HEK293 (cell line): ENCODE data around the gene CHST3.

Experiments used
- BCL6B ChIP-seq: fragments of 450-650 bp; formaldehyde crosslinking; IDR thresholded peaks from 2 replicates; pipeline ENCODE4 v1.5.1; 2017; ENCODE audit warnings: missing biosample characterization, missing genetic modification characterization
- CTCF ChIP-seq: fragments of 450-650 bp; formaldehyde crosslinking; IDR thresholded peaks from 2 replicates; pipeline ENCODE4 v1.5.1; 2016; ENCODE audit warnings: missing biosample characterization, missing genetic modification characterization
- ELK4 ChIP-seq: IDR thresholded peaks from 2 replicates; pipeline ENCODE4 v1.6.1; 2011; ENCODE audit warnings: mild to moderate bottlenecking, low read depth, low read length, borderline replicate concordance
- RBAK ChIP-seq: fragments of 450-650 bp; formaldehyde crosslinking; IDR thresholded peaks from 2 replicates; pipeline ENCODE4 v1.5.1; 2016; ENCODE audit warnings: missing biosample characterization, missing genetic modification characterization
- SCRT1 ChIP-seq: fragments of 450-650 bp; formaldehyde crosslinking; IDR thresholded peaks from 2 replicates; pipeline ENCODE4 v1.5.1; 2016; ENCODE audit warnings: missing biosample characterization, missing genetic modification characterization, borderline replicate concordance
- ZNF138 ChIP-seq: fragments of 450-650 bp; formaldehyde crosslinking; IDR thresholded peaks from 2 replicates; pipeline ENCODE4 v1.5.1; 2016; ENCODE audit warnings: missing biosample characterization, missing genetic modification characterization, borderline replicate concordance
- ZNF157 ChIP-seq: fragments of 450-650 bp; formaldehyde crosslinking; IDR thresholded peaks from 2 replicates; pipeline ENCODE4 v1.5.1; 2016; ENCODE audit warnings: missing biosample characterization, missing genetic modification characterization
- ZNF24 ChIP-seq: fragments of 450-650 bp; formaldehyde crosslinking; IDR thresholded peaks from 2 replicates; pipeline ENCODE4 v1.5.1; 2016; ENCODE audit warnings: missing biosample characterization, missing genetic modification characterization
- ZNF416 ChIP-seq: fragments of 450-650 bp; formaldehyde crosslinking; IDR thresholded peaks from 2 replicates; pipeline ENCODE4 v1.5.1; 2016; ENCODE audit warnings: missing biosample characterization, missing genetic modification characterization
- ZNF623 ChIP-seq: fragments of 450-650 bp; formaldehyde crosslinking; IDR thresholded peaks from 2 replicates; pipeline ENCODE4 v1.5.1; 2016; ENCODE audit warnings: missing biosample characterization, missing genetic modification characterization
- ZNF76 ChIP-seq: fragments of 450-650 bp; formaldehyde crosslinking; IDR thresholded peaks from 2 replicates; pipeline ENCODE4; 2016; ENCODE audit warnings: low read depth, missing biosample characterization, missing genetic modification characterization, borderline replicate concordance
- ZNF768 ChIP-seq: fragments of 450-650 bp; formaldehyde crosslinking; IDR thresholded peaks from 2 replicates; pipeline ENCODE4 v1.5.1; 2018; ENCODE audit warnings: missing biosample characterization, mild to moderate bottlenecking, missing genetic modification characterization
- TF ChIP-seq, protein P1 (sequence below): fragments of 450-650 bp; formaldehyde crosslinking; IDR thresholded peaks from 2 replicates; pipeline ENCODE4 v1.5.1; 2016; ENCODE audit warnings: missing biosample characterization, missing genetic modification characterization
- TF ChIP-seq, protein P2 (sequence below): fragments of 450-650 bp; formaldehyde crosslinking; IDR thresholded peaks from 2 replicates; pipeline ENCODE4 v1.5.1; 2016; ENCODE audit warnings: missing biosample characterization, missing genetic modification characterization, low read depth

- no peak for TF ChIP-seq ZNF24 (tag by site-specific recombination)
- TF ChIP-seq CTCF (tag by site-specific recombination) = no peak
- no peak for TF ChIP-seq ZNF76
- no peak for TF ChIP-seq ZNF138 (tag by site-specific recombination)
- TF ChIP-seq, protein P1, sequence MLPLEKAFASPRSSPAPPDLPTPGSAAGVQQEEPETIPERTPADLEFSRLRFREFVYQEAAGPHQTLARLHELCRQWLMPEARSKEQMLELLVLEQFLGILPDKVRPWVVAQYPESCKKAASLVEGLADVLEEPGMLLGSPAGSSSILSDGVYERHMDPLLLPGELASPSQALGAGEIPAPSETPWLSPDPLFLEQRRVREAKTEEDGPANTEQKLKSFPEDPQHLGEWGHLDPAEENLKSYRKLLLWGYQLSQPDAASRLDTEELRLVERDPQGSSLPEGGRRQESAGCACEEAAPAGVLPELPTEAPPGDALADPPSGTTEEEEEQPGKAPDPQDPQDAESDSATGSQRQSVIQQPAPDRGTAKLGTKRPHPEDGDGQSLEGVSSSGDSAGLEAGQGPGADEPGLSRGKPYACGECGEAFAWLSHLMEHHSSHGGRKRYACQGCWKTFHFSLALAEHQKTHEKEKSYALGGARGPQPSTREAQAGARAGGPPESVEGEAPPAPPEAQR (tag by site-specific recombination) = no peak
- TF ChIP-seq ZNF157 (tag by site-specific recombination) = no peak
- no peak for TF ChIP-seq BCL6B (tag by site-specific recombination)
- TF ChIP-seq ZNF416 = no peak
- no peak for TF ChIP-seq ZNF623 (tag by site-specific recombination)
- no peak for TF ChIP-seq ELK4
- TF ChIP-seq RBAK (tag by site-specific recombination) = no peak
- TF ChIP-seq SCRT1 = no peak
- no peak for TF ChIP-seq ZNF768 (tag by site-specific recombination)
- TF ChIP-seq, protein P2, sequence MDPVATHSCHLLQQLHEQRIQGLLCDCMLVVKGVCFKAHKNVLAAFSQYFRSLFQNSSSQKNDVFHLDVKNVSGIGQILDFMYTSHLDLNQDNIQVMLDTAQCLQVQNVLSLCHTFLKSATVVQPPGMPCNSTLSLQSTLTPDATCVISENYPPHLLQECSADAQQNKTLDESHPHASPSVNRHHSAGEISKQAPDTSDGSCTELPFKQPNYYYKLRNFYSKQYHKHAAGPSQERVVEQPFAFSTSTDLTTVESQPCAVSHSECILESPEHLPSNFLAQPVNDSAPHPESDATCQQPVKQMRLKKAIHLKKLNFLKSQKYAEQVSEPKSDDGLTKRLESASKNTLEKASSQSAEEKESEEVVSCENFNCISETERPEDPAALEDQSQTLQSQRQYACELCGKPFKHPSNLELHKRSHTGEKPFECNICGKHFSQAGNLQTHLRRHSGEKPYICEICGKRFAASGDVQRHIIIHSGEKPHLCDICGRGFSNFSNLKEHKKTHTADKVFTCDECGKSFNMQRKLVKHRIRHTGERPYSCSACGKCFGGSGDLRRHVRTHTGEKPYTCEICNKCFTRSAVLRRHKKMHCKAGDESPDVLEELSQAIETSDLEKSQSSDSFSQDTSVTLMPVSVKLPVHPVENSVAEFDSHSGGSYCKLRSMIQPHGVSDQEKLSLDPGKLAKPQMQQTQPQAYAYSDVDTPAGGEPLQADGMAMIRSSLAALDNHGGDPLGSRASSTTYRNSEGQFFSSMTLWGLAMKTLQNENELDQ (tag by site-specific recombination) = no peak
Observed at GRCh38 chr10:71957546-71958275, 6.5 kb upstream of the CHST3 start.
